A549 treated with AZD2906 at 1 μM for 4 hours (cell line): ENCODE results near the gene XIAP. TPM values are rescaled to one million over a fixed set of nuclear protein-coding genes. Genes with fewer than 3 reads are reported as not detected.

Source experiments
- total RNA-seq: library from RNA; stranded (reverse); fragments of 200-300 nt; extraction: Qiagen RNA extraction; gene quantifications from 5 replicates; pipeline ENCODE4 v1.2.3, GENCODE V29; 2022

XIAP gene
- 26.6 to 31.9 TPM (median 27.9 TPM) in 5 replicates for total RNA-seq

DNA sequence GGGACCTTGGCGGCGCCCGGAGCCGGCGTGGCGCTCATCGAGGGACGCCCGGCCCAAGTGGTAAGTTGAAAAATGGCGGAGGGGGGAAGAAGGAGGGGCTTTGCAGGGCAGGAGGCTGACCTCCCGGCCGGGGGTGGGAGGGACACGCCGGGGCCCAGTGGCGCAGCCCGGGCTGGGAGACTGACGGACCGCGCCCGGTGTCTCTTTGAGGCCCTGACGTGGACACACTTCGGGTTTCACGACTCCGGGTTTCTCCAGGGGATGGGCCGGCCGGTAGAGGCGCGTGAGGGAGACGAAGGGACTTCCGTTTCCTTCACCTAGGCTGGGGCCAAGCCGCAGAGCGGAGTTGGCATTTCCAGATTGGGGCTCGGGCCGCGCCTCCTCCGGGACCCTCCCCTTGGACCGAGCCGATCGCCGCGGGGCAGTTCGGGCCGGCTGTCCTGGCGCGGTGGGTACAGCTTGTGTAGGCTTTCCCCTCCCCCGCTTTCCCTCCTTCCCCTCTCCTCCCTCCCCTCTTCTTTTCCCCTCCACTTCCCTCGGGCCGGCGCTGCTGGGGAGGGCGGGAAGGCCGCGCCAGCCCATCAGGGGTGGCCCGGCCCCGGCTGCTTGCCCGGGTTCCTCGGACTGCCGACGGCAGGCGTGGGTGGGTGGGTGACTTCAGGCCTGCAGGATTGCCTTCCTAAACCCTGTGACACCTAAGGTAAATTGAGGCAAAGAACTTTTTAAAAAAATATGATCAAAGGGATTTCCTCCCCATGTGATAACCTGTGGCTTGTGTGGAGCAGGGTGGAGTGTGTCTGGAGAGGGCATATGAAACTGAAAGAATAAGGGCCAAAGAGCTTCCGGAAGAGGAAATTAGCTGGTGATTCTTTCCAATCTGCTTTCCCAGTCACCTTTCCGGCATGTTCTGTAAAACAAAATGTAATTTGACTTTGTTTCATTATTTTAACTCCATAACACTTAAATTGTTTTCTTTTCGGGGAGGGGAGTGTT, at the start of gene XIAP:
XIAP (plus strand) TSS at position 208 of the 993 bp plus-strand sequence. CDS start 25,610 bp downstream, outside the sequence.

DNA sequence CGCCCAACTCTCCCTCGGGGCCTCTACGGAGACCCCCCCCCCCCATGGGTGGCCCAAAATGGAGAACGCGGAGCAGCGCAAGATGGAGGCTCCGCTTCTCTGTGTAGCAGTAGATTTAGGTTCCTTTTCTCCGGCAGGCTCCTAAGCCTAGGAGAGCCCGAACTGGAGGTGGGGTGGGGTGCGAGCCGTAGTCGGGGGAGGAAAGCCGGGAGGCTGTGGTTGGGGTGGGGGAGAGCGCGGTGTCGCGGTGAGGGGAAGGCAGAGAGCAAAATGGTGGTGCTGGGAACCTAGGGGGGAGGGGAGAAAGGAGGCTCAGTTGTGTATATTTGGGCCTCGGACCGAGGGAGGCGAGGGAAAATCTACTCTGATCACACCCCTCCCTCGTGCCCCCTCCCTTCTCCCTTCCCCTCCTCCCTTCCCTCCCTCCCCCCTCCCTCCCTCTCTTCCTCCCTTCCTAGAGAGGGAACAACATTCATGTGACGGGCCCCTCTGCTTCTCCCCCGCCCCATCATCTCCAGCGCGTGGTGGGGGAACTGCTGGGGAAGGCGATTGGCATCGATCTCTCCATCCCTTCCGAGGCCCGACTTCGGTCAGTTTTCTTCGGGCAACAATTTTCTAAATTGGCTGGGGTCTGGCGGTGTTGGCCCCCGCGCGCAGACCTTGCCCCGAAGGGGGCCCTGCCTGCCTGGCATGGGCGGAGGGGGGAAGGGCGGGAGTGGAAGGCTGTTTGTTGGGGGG, 101.6 kb downstream of the XIAP start, which contains the start of gene STAG2:
STAG2 (plus strand) TSS at position 439 of the 738 bp plus-strand sequence. CDS start 60,922 bp downstream, outside the sequence.

Other genes starting within 250 kb of the XIAP start
- gene THOC2, start 127.0 kb upstream of the XIAP start, total RNA-seq = 36.1 to 53.9 TPM (median 41.6 TPM) in 5 replicates
- gene STAG2, start 101.7 kb downstream of the XIAP start, total RNA-seq = 25.3 to 45.1 TPM (median 34.8 TPM) in 5 replicates